HepG2 (cell line): ENCODE measurements around the gene TMCC1. TPM values are rescaled to one million over a fixed set of nuclear protein-coding genes. Genes with fewer than 3 reads are reported as not detected.
A peak's percentile ranks its signal among the peaks of the same experiment; 100 is the strongest.

Source experiments
- FOXA3 ChIP-seq: IDR thresholded peaks from 2 replicates; pipeline ENCODE4 v1.6.1; 2016; ENCODE audit warnings: missing genetic modification reagents, missing compliant biosample characterization
- HOXA9 ChIP-seq: sonication (generic); formaldehyde crosslinking; IDR thresholded peaks from 2 replicates; pipeline ENCODE4 v1.8.1; 2022; ENCODE audit warnings: missing genetic modification reagents, mild to moderate bottlenecking, moderate library complexity, borderline replicate concordance
- JUND ChIP-seq: sonication (generic); formaldehyde crosslinking; IDR thresholded peaks from 2 replicates; pipeline ENCODE4 v1.8.0; 2022; ENCODE audit warnings: mild to moderate bottlenecking, missing genetic modification reagents
- MATR3 ChIP-seq: sonication (generic); formaldehyde crosslinking; IDR thresholded peaks from 2 replicates; pipeline ENCODE4 v1.4.0; 2020; ENCODE audit warnings: missing genetic modification reagents
- SNAI1 ChIP-seq: sonication (generic); formaldehyde crosslinking; IDR thresholded peaks from 2 replicates; pipeline ENCODE4 v1.5.0; 2020; ENCODE audit warnings: mild to moderate bottlenecking, missing genetic modification reagents, borderline replicate concordance
- TAF15 ChIP-seq: fragments of 200-400 bp; formaldehyde crosslinking; IDR thresholded peaks from one replicate; pipeline ENCODE4 v1.6.1; 2018; ENCODE audit warnings: mild to moderate bottlenecking, low read depth, low read length; ENCODE audit not compliant: poor library complexity, severe bottlenecking
- ZNF337 ChIP-seq: sonication (generic); formaldehyde crosslinking; IDR thresholded peaks from 2 replicates; pipeline ENCODE4 v1.5.1; 2020; ENCODE audit warnings: missing genetic modification reagents, low read depth, mild to moderate bottlenecking, borderline replicate concordance
- ZNF768 ChIP-seq: sonication (generic); formaldehyde crosslinking; IDR thresholded peaks from 2 replicates; pipeline ENCODE4 v1.4.0; 2020; ENCODE audit warnings: missing genetic modification reagents
- ZSCAN12 ChIP-seq: sonication (generic); formaldehyde crosslinking; IDR thresholded peaks from 2 replicates; pipeline ENCODE4 v1.9.0; 2021; ENCODE audit warnings: mild to moderate bottlenecking, missing genetic modification reagents
- polyA plus RNA-seq, 8 experiments: library from polyadenylated mRNA; depleted of rRNA in 3 of 8; stranded (reverse) in 7 of 8; unstranded in 1 of 8; fragments of >200 nt; fragmentation: Illumina TruSeq in 4 of 8; extraction: Trizol in 4 of 8; gene quantifications; 2 replicates each; pipeline versions ENCODE4 v1.2.1 to v1.2.3, GENCODE V29; 2011 to 2016; ENCODE audit warnings: low read depth in 4 of 8, missing spikeins in 1 of 8, mixed read lengths in 1 of 8; ENCODE audit not compliant: insufficient read depth in 1 of 8
- total RNA-seq, 5 experiments: library from RNA; depleted of rRNA; stranded (reverse); fragments of >200 nt; fragmentation: Illumina TruSeq; extraction: Trizol; gene quantifications; 2 replicates each; pipeline ENCODE4 v1.2.3, GENCODE V29; 2016; ENCODE audit warnings: low read depth in 1 of 5
- TF ChIP-seq, protein P1 (sequence below): sonication (generic); formaldehyde crosslinking; IDR thresholded peaks from 2 replicates; pipeline ENCODE4 v1.4.0; 2020; ENCODE audit warnings: missing genetic modification reagents, low read depth, mild to moderate bottlenecking, borderline replicate concordance
- TF ChIP-seq, protein P2 (sequence below): sonication (generic); formaldehyde crosslinking; IDR thresholded peaks from 2 replicates; pipeline ENCODE4 v1.5.0; 2020; ENCODE audit warnings: mild to moderate bottlenecking, missing genetic modification reagents, borderline replicate concordance
- TF ChIP-seq, protein P3 (sequence below): sonication (generic); formaldehyde crosslinking; IDR thresholded peaks from 2 replicates; pipeline ENCODE4 v1.8.0; 2022; ENCODE audit warnings: low read depth, missing genetic modification reagents
- TF ChIP-seq, protein P4 (sequence below): sonication (generic); formaldehyde crosslinking; IDR thresholded peaks from 2 replicates; pipeline ENCODE4 v1.5.1; 2020; ENCODE audit warnings: mild to moderate bottlenecking, missing genetic modification reagents, borderline replicate concordance

TMCC1 gene
- total and polyA plus RNA-seq, 2 of the 13 experiments (the other 11 are each of a cell fraction or from before 2014, with no cell fraction given): 12.1 to 264 TPM

DNA sequence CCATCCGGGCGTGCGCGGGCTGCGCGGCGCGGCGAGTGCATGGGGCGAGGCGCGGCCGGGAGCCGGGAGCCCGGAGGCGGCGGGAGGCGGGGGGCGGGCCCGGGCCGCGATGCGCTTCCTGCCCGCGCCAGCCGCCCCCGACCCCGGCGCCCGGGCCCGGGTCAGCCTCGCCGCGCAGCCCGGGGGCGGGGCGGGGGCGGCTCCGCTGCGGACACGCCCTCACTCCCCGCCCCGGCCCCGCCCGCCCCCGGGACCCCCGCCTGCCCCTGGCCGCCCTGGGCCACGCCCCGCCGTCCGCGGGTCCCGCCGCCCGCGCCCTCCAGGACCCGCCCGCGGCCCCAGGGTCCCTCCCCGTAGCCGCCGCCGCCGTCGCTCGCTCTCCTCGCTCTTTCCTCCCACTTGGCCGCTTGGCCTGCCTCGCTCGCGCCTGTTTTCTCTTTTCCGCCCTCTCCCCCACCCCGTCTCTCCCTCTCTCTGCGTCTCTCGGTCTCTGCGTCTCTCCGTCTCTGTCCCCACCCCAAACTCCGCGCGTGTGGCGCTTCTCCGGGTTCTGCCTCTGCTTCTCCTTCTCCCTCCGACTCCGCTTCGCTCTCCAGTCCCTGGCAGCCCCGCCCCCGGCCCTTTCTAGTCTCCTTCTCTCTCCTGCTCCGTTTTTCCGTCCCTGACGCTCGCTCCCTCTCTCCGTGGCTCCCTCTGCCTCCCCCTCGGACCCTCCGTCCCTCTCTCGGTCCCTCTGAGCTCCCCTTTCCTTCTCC is 286.7 kb downstream of the TMCC1 start, which contains the start of gene PLXND1 (continued):
- TF ChIP-seq, protein P1, sequence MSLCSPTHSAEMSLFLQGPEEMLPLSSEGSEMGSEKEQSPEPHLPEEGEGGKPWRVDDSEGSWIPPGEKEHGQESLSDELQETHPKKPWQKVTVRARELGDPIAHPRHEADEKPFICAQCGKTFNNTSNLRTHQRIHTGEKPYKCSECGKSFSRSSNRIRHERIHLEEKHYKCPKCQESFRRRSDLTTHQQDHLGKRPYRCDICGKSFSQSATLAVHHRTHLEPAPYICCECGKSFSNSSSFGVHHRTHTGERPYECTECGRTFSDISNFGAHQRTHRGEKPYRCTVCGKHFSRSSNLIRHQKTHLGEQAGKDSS (CRISPR knock-in tag): no peak
- no peak for TF ChIP-seq HOXA9 (CRISPR knock-in tag)
- TF ChIP-seq, protein P2, sequence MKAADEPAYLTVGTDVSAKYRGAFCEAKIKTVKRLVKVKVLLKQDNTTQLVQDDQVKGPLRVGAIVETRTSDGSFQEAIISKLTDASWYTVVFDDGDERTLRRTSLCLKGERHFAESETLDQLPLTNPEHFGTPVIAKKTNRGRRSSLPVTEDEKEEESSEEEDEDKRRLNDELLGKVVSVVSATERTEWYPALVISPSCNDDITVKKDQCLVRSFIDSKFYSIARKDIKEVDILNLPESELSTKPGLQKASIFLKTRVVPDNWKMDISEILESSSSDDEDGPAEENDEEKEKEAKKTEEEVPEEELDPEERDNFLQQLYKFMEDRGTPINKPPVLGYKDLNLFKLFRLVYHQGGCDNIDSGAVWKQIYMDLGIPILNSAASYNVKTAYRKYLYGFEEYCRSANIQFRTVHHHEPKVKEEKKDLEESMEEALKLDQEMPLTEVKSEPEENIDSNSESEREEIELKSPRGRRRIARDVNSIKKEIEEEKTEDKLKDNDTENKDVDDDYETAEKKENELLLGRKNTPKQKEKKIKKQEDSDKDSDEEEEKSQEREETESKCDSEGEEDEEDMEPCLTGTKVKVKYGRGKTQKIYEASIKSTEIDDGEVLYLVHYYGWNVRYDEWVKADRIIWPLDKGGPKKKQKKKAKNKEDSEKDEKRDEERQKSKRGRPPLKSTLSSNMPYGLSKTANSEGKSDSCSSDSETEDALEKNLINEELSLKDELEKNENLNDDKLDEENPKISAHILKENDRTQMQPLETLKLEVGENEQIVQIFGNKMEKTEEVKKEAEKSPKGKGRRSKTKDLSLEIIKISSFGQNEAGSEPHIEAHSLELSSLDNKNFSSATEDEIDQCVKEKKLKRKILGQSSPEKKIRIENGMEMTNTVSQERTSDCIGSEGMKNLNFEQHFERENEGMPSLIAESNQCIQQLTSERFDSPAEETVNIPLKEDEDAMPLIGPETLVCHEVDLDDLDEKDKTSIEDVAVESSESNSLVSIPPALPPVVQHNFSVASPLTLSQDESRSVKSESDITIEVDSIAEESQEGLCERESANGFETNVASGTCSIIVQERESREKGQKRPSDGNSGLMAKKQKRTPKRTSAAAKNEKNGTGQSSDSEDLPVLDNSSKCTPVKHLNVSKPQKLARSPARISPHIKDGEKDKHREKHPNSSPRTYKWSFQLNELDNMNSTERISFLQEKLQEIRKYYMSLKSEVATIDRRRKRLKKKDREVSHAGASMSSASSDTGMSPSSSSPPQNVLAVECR (CRISPR knock-in tag): no peak
- TF ChIP-seq, protein P3, sequence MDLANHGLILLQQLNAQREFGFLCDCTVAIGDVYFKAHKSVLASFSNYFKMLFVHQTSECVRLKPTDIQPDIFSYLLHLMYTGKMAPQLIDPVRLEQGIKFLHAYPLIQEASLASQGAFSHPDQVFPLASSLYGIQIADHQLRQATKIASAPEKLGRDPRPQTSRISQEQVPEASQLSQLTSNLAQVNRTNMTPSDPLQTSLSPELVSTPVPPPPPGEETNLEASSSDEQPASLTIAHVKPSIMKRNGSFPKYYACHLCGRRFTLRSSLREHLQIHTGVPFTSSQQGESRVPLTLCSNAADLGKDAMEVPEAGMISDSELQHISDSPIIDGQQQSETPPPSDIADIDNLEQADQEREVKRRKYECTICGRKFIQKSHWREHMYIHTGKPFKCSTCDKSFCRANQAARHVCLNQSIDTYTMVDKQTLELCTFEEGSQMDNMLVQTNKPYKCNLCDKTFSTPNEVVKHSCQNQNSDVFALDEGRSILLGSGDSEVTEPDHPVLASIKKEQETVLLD (CRISPR knock-in tag): 0 out of 2 replicates have a peak, but pooled peaks have one; percentile 2
- 0 out of 2 replicates have a peak, but pooled peaks have one; percentile 42 for TF ChIP-seq ZNF768
- no peak for TF ChIP-seq MATR3 (CRISPR knock-in tag)
- TF ChIP-seq SNAI1: no peak
- no peak for TF ChIP-seq ZSCAN12 (CRISPR knock-in tag)
- no peak for TF ChIP-seq TAF15
- TF ChIP-seq ZNF337 (CRISPR knock-in tag): no peak
- TF ChIP-seq, protein P4, sequence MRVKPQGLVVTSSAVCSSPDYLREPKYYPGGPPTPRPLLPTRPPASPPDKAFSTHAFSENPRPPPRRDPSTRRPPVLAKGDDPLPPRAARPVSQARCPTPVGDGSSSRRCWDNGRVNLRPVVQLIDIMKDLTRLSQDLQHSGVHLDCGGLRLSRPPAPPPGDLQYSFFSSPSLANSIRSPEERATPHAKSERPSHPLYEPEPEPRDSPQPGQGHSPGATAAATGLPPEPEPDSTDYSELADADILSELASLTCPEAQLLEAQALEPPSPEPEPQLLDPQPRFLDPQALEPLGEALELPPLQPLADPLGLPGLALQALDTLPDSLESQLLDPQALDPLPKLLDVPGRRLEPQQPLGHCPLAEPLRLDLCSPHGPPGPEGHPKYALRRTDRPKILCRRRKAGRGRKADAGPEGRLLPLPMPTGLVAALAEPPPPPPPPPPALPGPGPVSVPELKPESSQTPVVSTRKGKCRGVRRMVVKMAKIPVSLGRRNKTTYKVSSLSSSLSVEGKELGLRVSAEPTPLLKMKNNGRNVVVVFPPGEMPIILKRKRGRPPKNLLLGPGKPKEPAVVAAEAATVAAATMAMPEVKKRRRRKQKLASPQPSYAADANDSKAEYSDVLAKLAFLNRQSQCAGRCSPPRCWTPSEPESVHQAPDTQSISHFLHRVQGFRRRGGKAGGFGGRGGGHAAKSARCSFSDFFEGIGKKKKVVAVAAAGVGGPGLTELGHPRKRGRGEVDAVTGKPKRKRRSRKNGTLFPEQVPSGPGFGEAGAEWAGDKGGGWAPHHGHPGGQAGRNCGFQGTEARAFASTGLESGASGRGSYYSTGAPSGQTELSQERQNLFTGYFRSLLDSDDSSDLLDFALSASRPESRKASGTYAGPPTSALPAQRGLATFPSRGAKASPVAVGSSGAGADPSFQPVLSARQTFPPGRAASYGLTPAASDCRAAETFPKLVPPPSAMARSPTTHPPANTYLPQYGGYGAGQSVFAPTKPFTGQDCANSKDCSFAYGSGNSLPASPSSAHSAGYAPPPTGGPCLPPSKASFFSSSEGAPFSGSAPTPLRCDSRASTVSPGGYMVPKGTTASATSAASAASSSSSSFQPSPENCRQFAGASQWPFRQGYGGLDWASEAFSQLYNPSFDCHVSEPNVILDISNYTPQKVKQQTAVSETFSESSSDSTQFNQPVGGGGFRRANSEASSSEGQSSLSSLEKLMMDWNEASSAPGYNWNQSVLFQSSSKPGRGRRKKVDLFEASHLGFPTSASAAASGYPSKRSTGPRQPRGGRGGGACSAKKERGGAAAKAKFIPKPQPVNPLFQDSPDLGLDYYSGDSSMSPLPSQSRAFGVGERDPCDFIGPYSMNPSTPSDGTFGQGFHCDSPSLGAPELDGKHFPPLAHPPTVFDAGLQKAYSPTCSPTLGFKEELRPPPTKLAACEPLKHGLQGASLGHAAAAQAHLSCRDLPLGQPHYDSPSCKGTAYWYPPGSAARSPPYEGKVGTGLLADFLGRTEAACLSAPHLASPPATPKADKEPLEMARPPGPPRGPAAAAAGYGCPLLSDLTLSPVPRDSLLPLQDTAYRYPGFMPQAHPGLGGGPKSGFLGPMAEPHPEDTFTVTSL (CRISPR knock-in tag): no peak
- no peak for TF ChIP-seq FOXA3 (CRISPR knock-in tag)
- TF ChIP-seq JUND: no peak
